ENCODE results near the gene CDH11.

GRCh38 chr16:65119901-65120401 lies 1.9 kb downstream of the CDH11 start:
- TF ChIP-seq POLR2AphosphoS5 (IDR thresholded peaks at IDR 0.05; ENCODE audit: low read depth, low read length) = no peak
- TF ChIP-seq CTCF (IDR thresholded peaks at IDR 0.05) = no peak
